GM12878 (cell line): ENCODE measurements around the gene ATG9A. TPM values are rescaled to one million over a fixed set of nuclear protein-coding genes. Genes with fewer than 3 reads are reported as not detected.

Source experiments
- ATAC-seq: fragments of 200-7000 bp; cut with Tn5 transposase; 3 replicates; pipeline ENCODE4 v1.9.1; 2020; ENCODE audit warnings: mild to moderate bottlenecking, moderate library complexity
- BruUV-seq: library from RNA; stranded (reverse); fragments of 400-500 nt; replicated peaks from 2 replicates; lab custom pipeline; 2021; lab: Mats Ljungman, UMichigan
- CTCF ChIA-PET: fragments of 300-600 bp; sonication (Branson Sonifier 250); formaldehyde crosslinking; extraction: SDS; loops from one replicate; lab custom pipeline; 2021; ENCODE audit warnings: inconsistent platforms; lab: Yijun Ruan, JAX
- POLR2A ChIA-PET: fragments of 350-600 bp; formaldehyde crosslinking; extraction: SDS; loops from one replicate; lab custom pipeline; 2021; ENCODE audit warnings: inconsistent platforms; lab: Charles Lee
- RAD21 ChIA-PET: fragments of 300-600 bp; sonication (Branson Sonifier 250); formaldehyde crosslinking; loops from one replicate; lab custom pipeline; 2023; ENCODE audit warnings: antibody characterized with exemption; ENCODE audit not compliant: unreplicated experiment; lab: Charles Lee
- SMC1A ChIA-PET: fragments of 300-600 bp; sonication (Branson Sonifier 250); formaldehyde crosslinking; loops from one replicate; lab custom pipeline; 2023; ENCODE audit not compliant: unreplicated experiment, uncharacterized antibody; lab: Charles Lee
- DNase-seq: peaks from one replicate; pipeline ENCODE4 v3.0.0-alpha.2; 2011; ENCODE audit warnings: low read depth, low spot score
- FAIRE-seq: peaks from 3 replicates; lab custom pipeline; 2011; peaks lifted over from hg19 to GRCh38; lab: Jason Lieb, UNC
- H2AFZ ChIP-seq: 2 replicates; pipeline ENCODE4 v1.6.0; 2011; ENCODE audit warnings: low read depth, low read length, control low read depth; ENCODE audit not compliant: control insufficient read depth
- H3K27ac ChIP-seq: 2 replicates; pipeline ENCODE4 v1.5.1; 2011; ENCODE audit warnings: control low read depth; ENCODE audit not compliant: control insufficient read depth, insufficient read depth
- H3K27me3 ChIP-seq, 2 experiments: replicated peaks in 1 of 2; 2 replicates each; pipeline versions ENCODE4 v1.6.0 to v1.6.1; 2011; ENCODE audit warnings: low read length in 1 of 2; ENCODE audit not compliant: control insufficient read depth in 2 of 2, insufficient read depth in 2 of 2
- H3K36me3 ChIP-seq, 2 experiments: 2 replicates each; pipeline ENCODE4 v1.5.1; 2011; ENCODE audit warnings: low read length in 1 of 2; ENCODE audit not compliant: control insufficient read depth in 2 of 2, insufficient read depth in 2 of 2
- H3K4me1 ChIP-seq: 2 replicates; pipeline ENCODE4 v1.6.1; 2011; ENCODE audit warnings: mild to moderate bottlenecking, low read length, moderate library complexity, mixed read lengths; ENCODE audit not compliant: control insufficient read depth, insufficient read depth
- H3K4me2 ChIP-seq: 2 replicates; pipeline ENCODE4 v1.6.0; 2011; ENCODE audit warnings: control low read depth; ENCODE audit not compliant: control insufficient read depth, insufficient read depth
- H3K4me3 ChIP-seq: fragments of 200-600 bp; sonication (generic); 2 replicates; pipeline ENCODE4 v1.5.1; 2016
- H3K79me2 ChIP-seq: 2 replicates; pipeline ENCODE4 v1.6.0; 2011; ENCODE audit warnings: low read length; ENCODE audit not compliant: control insufficient read depth, insufficient read depth
- H3K9ac ChIP-seq: 2 replicates; pipeline ENCODE4 v1.8.0; 2011; ENCODE audit warnings: low read length, control low read depth, mixed read lengths; ENCODE audit not compliant: control insufficient read depth, insufficient read depth
- H3K9me3 ChIP-seq: replicated peaks from 3 replicates; pipeline ENCODE4 v1.5.1; 2011; ENCODE audit warnings: mild to moderate bottlenecking, low read length; ENCODE audit not compliant: control insufficient read depth, insufficient read depth
- H4K20me1 ChIP-seq: 2 replicates; pipeline ENCODE4 v1.6.0; 2011; ENCODE audit not compliant: control insufficient read depth, insufficient read depth
- GABPA ChIP-seq: IDR thresholded peaks from 2 replicates; pipeline ENCODE4 v1.6.1; 2014; ENCODE audit warnings: antibody characterized with exemption, low read depth, mild to moderate bottlenecking, inconsistent platforms
- IKZF1 ChIP-seq: fragments of 450-650 bp; conservative IDR thresholded peaks from 2 replicates; pipeline ENCODE4 v1.6.1; 2017; ENCODE audit warnings: antibody characterized with exemption, mild to moderate bottlenecking
- MTA2 ChIP-seq: fragments of 450-650 bp; IDR thresholded peaks from 2 replicates; pipeline ENCODE4 v1.6.1; 2016; ENCODE audit warnings: low read depth, mild to moderate bottlenecking, moderate library complexity
- NFIC ChIP-seq: IDR thresholded peaks from 2 replicates; pipeline ENCODE4 v1.6.1; 2012; ENCODE audit warnings: low read depth, mild to moderate bottlenecking, inconsistent platforms, low read length, moderate library complexity
- POLR2AphosphoS2 ChIP-seq: IDR thresholded peaks from 2 replicates; pipeline ENCODE4 v1.6.1; 2011; ENCODE audit warnings: low read depth, mild to moderate bottlenecking, low read length, improper control_type of control experiment, moderate library complexity
- POU2F2 ChIP-seq: IDR thresholded peaks from 3 replicates; pipeline ENCODE4 v1.6.1; 2011; ENCODE audit warnings: low read depth, mild to moderate bottlenecking, low read length, borderline replicate concordance
- TBL1XR1 ChIP-seq: IDR thresholded peaks from 2 replicates; pipeline ENCODE4 v1.6.1; 2012; ENCODE audit warnings: low read depth, low read length, improper control_type of control experiment
- WGBS: methylation state at CpG from one replicate; pipeline ENCODE4 v1.1.6; 2016; ENCODE audit warnings: low lambda C conversion rate; ENCODE audit not compliant: insufficient replicate concordance, insufficient coverage; ENCODE audit errors: missing lambda C conversion rate; 5-methylcytosine and 5-hydroxymethylcytosine counted together
- in situ Hi-C: fragments of 300-500 bp; cut with MboI; formaldehyde crosslinking; loops from 9 replicates; pipeline ENCODE4 v1.14.3; 2018; ENCODE audit warnings: mixed read lengths
- intact Hi-C: fragments of 100-400 bp; cut with micrococcal nuclease; formaldehyde crosslinking; loops from one replicate; pipeline ENCODE4 v1.14.2; 2022; ENCODE audit not compliant: unreplicated experiment
- polyA plus RNA-seq, 11 experiments: library from polyadenylated mRNA; depleted of rRNA in 4 of 11; unstranded in 6 of 11; stranded (reverse) in 5 of 11; fragments of >200 nt; fragmentation: Nextera tagmentation in 4 of 11; fragmentation: Illumina TruSeq in 1 of 11; extraction: Ambion mirVana in 4 of 11; extraction: Trizol in 1 of 11; gene quantifications; 1 replicate in 1 of 11; 2 replicates in 10 of 11; pipeline versions ENCODE4 v1.2.1 to v1.2.3, GENCODE V29; 2011 to 2016; ENCODE audit warnings: inconsistent platforms in 2 of 11, missing spikeins in 2 of 11, low read depth in 1 of 11
- total RNA-seq, 4 experiments: library from RNA; depleted of rRNA in 3 of 4; stranded (reverse); fragments of >200 nt in 3 of 4; fragmentation: Illumina TruSeq in 1 of 4; extraction: Trizol in 1 of 4; gene quantifications; 2 replicates each; pipeline versions ENCODE4 v1.2.1 to v1.2.3, GENCODE V29; 2013 to 2021
- TF ChIP-seq, protein P1 (sequence below): IDR thresholded peaks from 2 replicates; pipeline ENCODE4 v1.6.1; 2012; ENCODE audit warnings: low read depth, low read length, improper control_type of control experiment
- TF ChIP-seq, protein P2 (sequence below): IDR thresholded peaks from 2 replicates; pipeline ENCODE4 v1.6.1; 2012; ENCODE audit warnings: low read depth, low read length, improper control_type of control experiment
- TF ChIP-seq, protein P3 (sequence below): IDR thresholded peaks from 2 replicates; pipeline ENCODE4 v1.6.1; 2012; ENCODE audit warnings: mild to moderate bottlenecking, low read depth, low read length

ATG9A gene
- total and polyA plus RNA-seq, 10 of the 15 experiments (the other 5 are each of a cell fraction or from before 2014, with no cell fraction given), result 0.16 to 37.5 (median 14.6) TPM; not detected in 1

DNA sequence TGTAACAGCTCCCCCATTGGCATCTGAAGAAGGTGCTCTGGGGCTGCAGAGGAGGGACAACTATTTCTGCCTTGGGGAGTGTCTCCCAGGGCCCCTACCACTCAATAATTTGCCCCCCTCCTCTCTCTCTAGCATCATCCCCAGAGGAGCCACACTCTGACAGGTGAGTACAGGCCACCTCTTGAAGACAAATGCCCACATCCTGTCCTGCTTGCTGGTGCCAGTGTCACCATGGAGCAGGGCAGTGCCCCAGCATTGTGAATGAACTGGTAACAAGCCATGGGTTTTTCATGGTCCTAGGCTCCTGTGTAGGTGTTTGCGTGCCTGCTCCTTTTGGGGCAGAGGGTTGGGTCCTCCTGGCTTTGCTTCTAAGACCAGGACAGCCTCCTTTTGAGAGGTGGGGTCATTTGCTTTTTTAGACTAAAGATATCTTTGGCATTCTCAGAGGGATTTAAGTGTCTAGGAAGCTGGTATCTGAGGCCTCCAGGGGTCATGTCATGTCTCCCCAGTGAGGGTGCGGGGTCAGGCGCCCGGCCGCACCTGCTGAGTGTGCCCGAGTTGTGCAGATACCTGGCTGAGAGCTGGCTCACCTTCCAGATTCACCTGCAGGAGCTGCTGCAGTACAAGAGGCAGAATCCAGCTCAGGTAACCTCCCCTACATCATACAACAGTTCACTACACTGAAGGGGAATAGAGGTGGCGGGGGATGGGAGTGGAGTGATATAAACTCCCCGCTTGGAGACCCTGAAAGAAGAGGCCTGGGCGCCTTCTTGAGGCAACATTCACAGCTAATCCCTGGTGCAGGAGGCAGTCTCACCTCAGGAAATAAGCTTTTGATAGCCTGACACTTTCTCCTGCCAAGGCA is 49.6 kb downstream of the ATG9A start:
- no peaks in the 10 kb centered on the region for H4K20me1 ChIP-seq
- peak overlapping the region; percentile 89 for H3K4me2 ChIP-seq
- H3K27ac ChIP-seq, result no peak overlapping the region
- FAIRE-seq (no peak), DNase-seq (no peak), ATAC-seq (no peak)
- ChIA-PET RAD21 (interaction anchor here (1.5 kb wide), 1 partner anchor 26 kb away, joined by 4 read pairs; no protein-coding TSS in a partner anchor), SMC1A (interaction anchor here (1.0 to 1.7 kb wide), 4 partner anchors 9 to 26 kb away, joined by 3 to 4 read pairs (median 3); partner anchors contain the start of gene ZFAND2B), CTCF (interaction anchor here (1.0 to 2.0 kb wide), 5 partner anchors 8 to 115 kb away, joined by 3 to 8 read pairs (median 4); partner anchors contain the start of gene SLC23A3), POLR2A (interaction anchor here (1.0 to 2.5 kb wide), 6 partner anchors 13 to 120 kb away, joined by 3 to 8 read pairs (median 4); partner anchors contain the start of gene ZFAND2B)
- no peak for TF ChIP-seq TBL1XR1
- TF ChIP-seq, protein P1, sequence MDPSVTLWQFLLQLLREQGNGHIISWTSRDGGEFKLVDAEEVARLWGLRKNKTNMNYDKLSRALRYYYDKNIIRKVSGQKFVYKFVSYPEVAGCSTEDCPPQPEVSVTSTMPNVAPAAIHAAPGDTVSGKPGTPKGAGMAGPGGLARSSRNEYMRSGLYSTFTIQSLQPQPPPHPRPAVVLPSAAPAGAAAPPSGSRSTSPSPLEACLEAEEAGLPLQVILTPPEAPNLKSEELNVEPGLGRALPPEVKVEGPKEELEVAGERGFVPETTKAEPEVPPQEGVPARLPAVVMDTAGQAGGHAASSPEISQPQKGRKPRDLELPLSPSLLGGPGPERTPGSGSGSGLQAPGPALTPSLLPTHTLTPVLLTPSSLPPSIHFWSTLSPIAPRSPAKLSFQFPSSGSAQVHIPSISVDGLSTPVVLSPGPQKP, result no peak
- TF ChIP-seq GABPA, result no peak
- no peak for TF ChIP-seq NFIC
- TF ChIP-seq POLR2AphosphoS2, result no peak
- no peak for TF ChIP-seq IKZF1
- TF ChIP-seq, protein P2, sequence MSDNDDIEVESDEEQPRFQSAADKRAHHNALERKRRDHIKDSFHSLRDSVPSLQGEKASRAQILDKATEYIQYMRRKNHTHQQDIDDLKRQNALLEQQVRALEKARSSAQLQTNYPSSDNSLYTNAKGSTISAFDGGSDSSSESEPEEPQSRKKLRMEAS, result no peak
- TF ChIP-seq POU2F2, result no peak
- no peak for TF ChIP-seq MTA2
- TF ChIP-seq, protein P3, sequence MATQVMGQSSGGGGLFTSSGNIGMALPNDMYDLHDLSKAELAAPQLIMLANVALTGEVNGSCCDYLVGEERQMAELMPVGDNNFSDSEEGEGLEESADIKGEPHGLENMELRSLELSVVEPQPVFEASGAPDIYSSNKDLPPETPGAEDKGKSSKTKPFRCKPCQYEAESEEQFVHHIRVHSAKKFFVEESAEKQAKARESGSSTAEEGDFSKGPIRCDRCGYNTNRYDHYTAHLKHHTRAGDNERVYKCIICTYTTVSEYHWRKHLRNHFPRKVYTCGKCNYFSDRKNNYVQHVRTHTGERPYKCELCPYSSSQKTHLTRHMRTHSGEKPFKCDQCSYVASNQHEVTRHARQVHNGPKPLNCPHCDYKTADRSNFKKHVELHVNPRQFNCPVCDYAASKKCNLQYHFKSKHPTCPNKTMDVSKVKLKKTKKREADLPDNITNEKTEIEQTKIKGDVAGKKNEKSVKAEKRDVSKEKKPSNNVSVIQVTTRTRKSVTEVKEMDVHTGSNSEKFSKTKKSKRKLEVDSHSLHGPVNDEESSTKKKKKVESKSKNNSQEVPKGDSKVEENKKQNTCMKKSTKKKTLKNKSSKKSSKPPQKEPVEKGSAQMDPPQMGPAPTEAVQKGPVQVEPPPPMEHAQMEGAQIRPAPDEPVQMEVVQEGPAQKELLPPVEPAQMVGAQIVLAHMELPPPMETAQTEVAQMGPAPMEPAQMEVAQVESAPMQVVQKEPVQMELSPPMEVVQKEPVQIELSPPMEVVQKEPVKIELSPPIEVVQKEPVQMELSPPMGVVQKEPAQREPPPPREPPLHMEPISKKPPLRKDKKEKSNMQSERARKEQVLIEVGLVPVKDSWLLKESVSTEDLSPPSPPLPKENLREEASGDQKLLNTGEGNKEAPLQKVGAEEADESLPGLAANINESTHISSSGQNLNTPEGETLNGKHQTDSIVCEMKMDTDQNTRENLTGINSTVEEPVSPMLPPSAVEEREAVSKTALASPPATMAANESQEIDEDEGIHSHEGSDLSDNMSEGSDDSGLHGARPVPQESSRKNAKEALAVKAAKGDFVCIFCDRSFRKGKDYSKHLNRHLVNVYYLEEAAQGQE, result no peak
- in situ Hi-C loops (no loop called here), intact Hi-C loops (loop anchor here (5.0 kb wide), 3 partner anchors 97 to 207 kb away; partner anchors contain the start of genes DNAJB2 and DNPEP)
- peaks cover 10% of the 10 kb centered on the region for H3K4me1 ChIP-seq
- H2AFZ ChIP-seq, result no peak overlapping the region
- peak overlapping the region; percentile 12; the same call in 1 of the 2 replicates for H3K9ac ChIP-seq
- H3K36me3 ChIP-seq, result peaks cover 7 to 10% of the 10 kb centered on the region in 2 experiments
- BruUV-seq, result no TSS peak
- H3K9me3 ChIP-seq, result no peaks in the 10 kb centered on the region
- no peaks in the 10 kb centered on the region for H3K27me3 ChIP-seq
- WGBS, result 95% methylated on average over 9 of the region's 9 CpGs
- peaks cover 32% of the 10 kb centered on the region for H3K79me2 ChIP-seq
- H3K4me3 ChIP-seq, result peak overlapping the region; percentile 83; the same call in 1 of the 2 replicates
